ENCODE measurements around the gene RNASEH1.
A peak's percentile ranks its signal among the peaks of the same experiment; 100 is the strongest.
"Not testable (repeated sequence)": the region's sequence is repeated elsewhere in the genome, so short reads cannot be mapped to it uniquely, and the experiment has no call there.

The RNASEH1 gene

DNA sequence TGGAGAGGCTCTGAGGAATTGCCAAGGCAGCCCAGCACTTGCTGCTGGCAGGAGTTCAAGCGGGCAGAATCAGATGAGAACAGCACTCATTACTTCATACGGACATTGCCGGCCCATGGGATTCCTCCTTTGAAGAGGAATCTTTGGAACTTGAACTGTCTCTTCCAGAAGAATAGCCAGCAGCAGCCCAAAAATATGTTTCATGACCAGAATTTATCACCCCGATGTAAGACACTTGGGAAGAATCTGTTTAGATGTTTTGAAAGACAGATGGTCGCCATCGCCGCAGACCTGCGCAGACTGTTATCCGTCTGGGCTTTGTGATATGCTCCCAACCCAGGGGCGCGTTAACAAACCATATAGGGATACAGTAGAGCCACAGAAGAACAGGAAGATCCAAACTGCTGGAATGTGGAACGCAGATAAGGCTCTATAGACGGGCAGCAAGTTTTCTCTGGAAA lies 35.1 kb downstream of the RNASEH1 start:
- TF ChIP-seq, protein P1, sequence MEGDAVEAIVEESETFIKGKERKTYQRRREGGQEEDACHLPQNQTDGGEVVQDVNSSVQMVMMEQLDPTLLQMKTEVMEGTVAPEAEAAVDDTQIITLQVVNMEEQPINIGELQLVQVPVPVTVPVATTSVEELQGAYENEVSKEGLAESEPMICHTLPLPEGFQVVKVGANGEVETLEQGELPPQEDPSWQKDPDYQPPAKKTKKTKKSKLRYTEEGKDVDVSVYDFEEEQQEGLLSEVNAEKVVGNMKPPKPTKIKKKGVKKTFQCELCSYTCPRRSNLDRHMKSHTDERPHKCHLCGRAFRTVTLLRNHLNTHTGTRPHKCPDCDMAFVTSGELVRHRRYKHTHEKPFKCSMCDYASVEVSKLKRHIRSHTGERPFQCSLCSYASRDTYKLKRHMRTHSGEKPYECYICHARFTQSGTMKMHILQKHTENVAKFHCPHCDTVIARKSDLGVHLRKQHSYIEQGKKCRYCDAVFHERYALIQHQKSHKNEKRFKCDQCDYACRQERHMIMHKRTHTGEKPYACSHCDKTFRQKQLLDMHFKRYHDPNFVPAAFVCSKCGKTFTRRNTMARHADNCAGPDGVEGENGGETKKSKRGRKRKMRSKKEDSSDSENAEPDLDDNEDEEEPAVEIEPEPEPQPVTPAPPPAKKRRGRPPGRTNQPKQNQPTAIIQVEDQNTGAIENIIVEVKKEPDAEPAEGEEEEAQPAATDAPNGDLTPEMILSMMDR (IDR thresholded peaks at IDR 0.05; ENCODE audit: extremely low read depth, missing control alignments) = no peak
- no peak for DNase-seq (ENCODE audit: low spot score)

DNA sequence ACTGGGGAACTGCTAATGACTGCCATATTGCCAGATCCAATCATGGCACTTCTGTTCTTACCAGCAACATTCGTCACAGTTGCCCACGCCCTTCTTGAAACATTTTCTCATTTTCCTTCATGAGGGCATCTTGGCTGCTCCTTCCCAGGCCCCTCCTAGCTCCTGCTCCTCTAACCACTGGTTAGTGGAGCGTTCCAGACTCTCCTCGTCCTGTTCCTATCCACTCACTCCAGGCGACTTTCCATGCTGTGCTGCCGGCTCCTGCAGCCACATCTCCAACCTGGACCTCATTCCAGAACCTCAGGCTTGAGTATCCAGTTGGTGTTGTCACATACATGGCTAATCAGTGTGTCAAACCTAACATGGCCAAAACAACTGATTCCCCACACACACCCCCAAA lies 37.5 kb downstream of the RNASEH1 start:
- DNase-seq (ENCODE audit: low spot score) = no peak
- TF ChIP-seq, protein P1 (IDR thresholded peaks at IDR 0.05; ENCODE audit: extremely low read depth, missing control alignments) = no peak

DNA sequence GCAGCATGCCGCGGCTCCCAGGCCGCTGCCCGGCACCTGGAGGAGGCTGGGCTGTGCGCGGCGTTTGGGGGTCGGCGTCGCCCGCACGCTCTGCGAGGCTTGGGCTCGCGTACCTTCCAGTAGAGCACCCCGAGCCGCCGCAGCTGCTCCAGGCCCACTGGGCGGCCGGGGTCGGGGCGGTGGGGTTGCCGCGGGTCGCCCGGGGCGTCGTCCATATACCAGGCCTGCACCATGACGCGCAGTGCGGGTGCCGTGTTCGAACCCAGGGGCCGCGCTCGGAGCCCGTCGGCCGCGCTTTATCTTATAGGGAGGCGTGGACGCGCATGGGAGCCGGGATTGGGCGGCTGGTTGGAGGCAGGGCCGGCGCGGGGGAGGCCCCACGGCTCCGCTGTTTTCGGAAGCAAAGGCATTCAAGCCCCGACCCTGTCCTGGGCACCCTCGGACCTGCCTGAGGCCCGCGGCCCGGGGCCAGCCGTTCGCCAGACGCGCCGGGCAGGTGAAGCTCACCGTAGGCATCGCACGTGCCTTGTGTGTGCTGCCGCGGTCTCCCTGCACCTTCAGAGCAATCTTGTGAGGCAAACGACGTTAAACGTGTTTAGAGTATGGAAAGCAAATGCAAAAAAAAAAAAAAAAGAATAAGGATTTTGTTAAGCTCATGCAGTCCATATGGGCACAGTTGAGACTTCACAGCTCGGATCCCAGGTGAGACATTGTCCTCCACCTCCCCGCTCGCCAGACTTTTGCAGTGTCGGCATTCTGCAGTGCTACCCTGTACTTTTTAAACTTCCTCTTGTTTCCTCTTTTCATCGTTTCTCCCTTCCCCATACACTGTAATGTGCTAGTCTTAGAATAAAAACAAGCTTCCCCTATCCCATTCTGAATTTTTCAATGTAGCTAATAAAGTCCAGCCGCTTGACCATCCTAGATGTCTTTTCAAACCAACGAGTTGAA lies 38.6 kb downstream of the RNASEH1 start, which contains the start of gene ADI1:
Gene ADI1 (minus strand): TSS at position 277 of the 951 bp plus-strand sequence. CDS start 44 bp downstream, at position 233.
- TF ChIP-seq, protein P1 (IDR thresholded peaks at IDR 0.05; ENCODE audit: extremely low read depth, missing control alignments) = no peak
- DNase-seq (ENCODE audit: low spot score) = peak; percentile 88

DNA sequence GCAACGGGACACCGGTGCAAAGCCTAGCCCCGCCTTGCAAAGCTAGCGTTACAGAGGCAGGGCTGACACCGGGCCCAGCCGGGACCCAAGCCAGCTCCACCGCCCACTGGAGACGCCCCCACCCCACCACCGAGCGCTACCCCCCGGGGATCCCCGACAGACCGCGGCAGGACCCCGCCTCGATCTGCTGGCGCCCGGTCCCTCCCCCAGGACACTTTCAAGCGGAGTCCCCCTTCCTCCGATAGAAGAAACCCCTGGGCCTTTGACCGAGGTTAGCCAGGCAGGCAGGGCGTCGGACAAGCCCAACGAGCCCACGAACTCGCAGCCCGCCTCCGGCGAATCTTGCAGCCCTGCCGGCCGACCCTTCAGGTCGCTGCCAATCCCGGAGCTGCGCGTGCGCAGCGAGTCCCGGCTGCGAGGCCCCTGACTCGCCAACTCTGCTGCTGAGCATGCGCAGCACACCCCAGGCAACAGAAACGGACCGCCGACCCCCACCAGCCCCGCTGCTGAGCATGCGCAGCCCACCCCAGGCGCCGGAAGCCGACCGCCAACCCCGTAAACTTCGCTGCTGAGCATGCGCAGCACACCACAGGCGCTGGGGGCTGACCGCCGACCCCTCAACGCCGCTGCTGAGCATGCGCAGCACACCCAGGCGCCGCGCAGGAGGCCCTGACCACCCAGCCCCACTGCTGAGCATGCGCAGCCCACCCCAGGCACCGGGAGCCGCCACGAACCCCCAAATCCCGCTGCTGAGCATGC lies 39.5 kb downstream of the RNASEH1 start:
- TF ChIP-seq, protein P1 (IDR thresholded peaks at IDR 0.05; ENCODE audit: extremely low read depth, missing control alignments) = no peak
- DNase-seq (ENCODE audit: low spot score) = peak; percentile 100

DNA sequence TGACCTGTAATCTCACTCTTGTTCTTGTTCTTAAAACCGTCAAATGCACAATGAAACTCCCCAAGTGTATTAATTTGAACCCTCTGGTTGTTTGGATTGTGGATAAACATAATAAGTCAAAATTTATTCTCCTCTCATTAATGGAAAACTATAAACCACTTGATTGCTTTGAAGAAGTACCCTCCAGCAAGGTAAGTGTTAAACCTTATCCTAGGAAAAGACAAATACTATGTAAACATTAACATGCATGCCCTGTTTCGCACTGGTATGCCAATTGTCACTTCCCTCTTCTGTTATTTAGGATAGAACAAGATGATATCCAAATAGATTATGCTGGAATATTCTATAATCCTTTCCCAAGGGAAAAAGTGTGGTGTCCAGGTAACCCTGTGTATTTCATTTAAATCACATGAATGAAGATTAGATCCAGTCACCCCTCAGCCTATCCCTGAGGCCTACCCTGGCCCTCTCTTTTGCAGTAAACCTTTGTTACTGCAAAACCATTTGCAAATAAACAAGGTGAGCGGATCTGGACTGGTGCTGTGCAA lies 40.1 kb downstream of the RNASEH1 start:
- DNase-seq (ENCODE audit: low spot score) = no peak
- TF ChIP-seq, protein P1 (IDR thresholded peaks at IDR 0.05; ENCODE audit: extremely low read depth, missing control alignments) = no peak

DNA sequence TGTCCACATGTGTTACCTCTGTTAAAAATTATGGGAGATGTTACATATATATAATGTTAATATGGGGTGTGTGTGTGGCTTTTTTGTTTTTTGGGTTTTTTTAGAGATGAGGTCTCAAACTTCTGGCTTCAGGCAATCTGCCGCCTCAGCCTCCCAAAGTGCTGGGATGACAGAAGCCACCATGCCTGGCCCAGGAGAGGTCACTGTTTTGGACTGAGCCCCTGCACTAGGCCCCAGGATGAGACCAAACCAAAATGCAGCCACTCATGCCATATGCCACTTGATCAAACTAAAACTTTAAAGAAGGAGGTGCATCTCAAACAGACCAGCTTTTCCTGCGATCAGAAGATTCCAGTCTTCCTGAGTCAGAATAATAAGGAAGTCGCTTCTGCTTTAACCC lies 41.3 kb downstream of the RNASEH1 start:
- TF ChIP-seq, protein P1 (IDR thresholded peaks at IDR 0.05; ENCODE audit: extremely low read depth, missing control alignments) = no peak

DNA sequence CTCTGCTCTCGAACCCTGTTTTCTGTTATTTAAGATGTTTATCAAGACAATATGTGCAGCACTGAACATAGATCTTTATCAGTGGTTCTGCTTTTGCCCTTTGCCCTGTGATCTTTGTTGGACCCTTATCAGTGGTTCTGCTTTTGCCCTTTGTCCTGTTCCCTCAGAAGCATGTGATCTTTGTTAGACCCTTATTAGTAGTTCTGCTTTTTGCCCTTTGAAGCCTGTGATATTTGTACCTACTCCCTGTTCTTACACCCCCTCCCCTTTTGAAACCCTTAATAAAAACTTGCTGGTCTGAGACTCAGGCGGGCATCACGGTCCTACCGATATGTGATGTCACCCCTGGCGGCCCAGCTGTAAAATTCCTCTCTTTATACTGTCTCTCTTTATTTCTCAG lies 42.7 kb downstream of the RNASEH1 start:
- not testable (repeated sequence) for DNase-seq (ENCODE audit: low spot score)

More for the DNA sequence above, 41.3 kb downstream of the RNASEH1 start:
- no peak for DNase-seq (ENCODE audit: low spot score)

All from GM20000 (cell line).